Stimulated activated CD4-positive, alpha-beta T cell treated with anti-CD3 and anti-CD28 coated beads, TNF-alpha, amount 100 ng/mL, for 24 hours (primary cell): ENCODE measurements around the gene GALR2.

Experiments used
- DNase-seq, 3 experiments: peaks; one replicate each; pipeline ENCODE4 v3.0.0-alpha.2; 2020; ENCODE audit warnings: low read depth in 3 of 3

GALR2 gene

GRCh38 chr17:76079956-76080767 lies 5.6 kb downstream of the GALR2 start:
- DNase-seq: no peak

GRCh38 chr17:76080768-76081287 lies 6.2 kb downstream of the GALR2 start:
- DNase-seq: no peak

- no peak for DNase-seq
These were observed 7.0 kb downstream of the GALR2 start for GRCh38 chr17:76081295-76082210.

- no peak for DNase-seq
These were observed 8.0 kb downstream of the GALR2 start for GRCh38 chr17:76082326-76083251.

- DNase-seq: no peak
These were observed 9.1 kb downstream of the GALR2 start for GRCh38 chr17:76083536-76084182.

GRCh38 chr17:76085066-76085730 lies 10.6 kb downstream of the GALR2 start:
- DNase-seq: no peak

GRCh38 chr17:76085731-76086366 lies 11.3 kb downstream of the GALR2 start:
- DNase-seq: no peak

GRCh38 chr17:76086384-76086783 lies 11.8 kb downstream of the GALR2 start:
- DNase-seq: no peak

GRCh38 chr17:76087531-76087930 lies 12.9 kb downstream of the GALR2 start:
- DNase-seq: no peak

- no peak for DNase-seq
These were observed 13.7 kb downstream of the GALR2 start for GRCh38 chr17:76088041-76088867.

- no peak for DNase-seq
These were observed 14.4 kb downstream of the GALR2 start for GRCh38 chr17:76088868-76089576.

GRCh38 chr17:76089680-76090516 lies 15.3 kb downstream of the GALR2 start:
- no peak for DNase-seq

- DNase-seq: no peak
These were observed 16.0 kb downstream of the GALR2 start for GRCh38 chr17:76090517-76091129.

GRCh38 chr17:76091526-76092286 lies 17.1 kb downstream of the GALR2 start:
- no peak for DNase-seq

- DNase-seq: no peak
These were observed 18.2 kb downstream of the GALR2 start for GRCh38 chr17:76092526-76093413.
